ENCODE measurements around the gene FBXO10.

GRCh38 chr9:37528652-37529471 lies 47.3 kb downstream of the FBXO10 start:
- TF ChIP-seq CTCF (IDR thresholded peaks at IDR 0.05) (no peak), CREB1 (CRISPR knock-in tag; IDR thresholded peaks at IDR 0.05) (no peak), GABPB1 (CRISPR knock-in tag; IDR thresholded peaks at IDR 0.05) (no peak)

Data from WTC11 (cell line).